Neural progenitor cell (in vitro differentiated cells): ENCODE results near the gene PATZ1. TPM values are rescaled to one million over a fixed set of nuclear protein-coding genes. Genes with fewer than 3 reads are reported as not detected.

ENCODE experiments used
- DNase-seq: peaks from one replicate; pipeline ENCODE4 v3.0.0-alpha.2; 2016; ENCODE audit warnings: low spot score
- H2AFZ ChIP-seq: fragments of 200-600 bp; sonication (generic); replicated peaks from 2 replicates; pipeline ENCODE4 v1.6.1; 2016; ENCODE audit warnings: antibody characterized with exemption
- H3F3A ChIP-seq: fragments of 200-600 bp; sonication (generic); 2 replicates; pipeline ENCODE4 v1.6.1; 2016; ENCODE audit warnings: antibody characterized with exemption, low read depth
- H3K27ac ChIP-seq: fragments of 200-600 bp; sonication (generic); 2 replicates; pipeline ENCODE4 v1.5.1; 2016; ENCODE audit warnings: mild to moderate bottlenecking
- H3K27me3 ChIP-seq: fragments of 200-600 bp; sonication (generic); 2 replicates; pipeline ENCODE4 v1.6.1; 2016; ENCODE audit warnings: mild to moderate bottlenecking, moderate library complexity
- H3K36me3 ChIP-seq: fragments of 200-600 bp; sonication (generic); 2 replicates; pipeline ENCODE4 v1.5.1; 2016
- H3K4me1 ChIP-seq: fragments of 200-600 bp; sonication (generic); 2 replicates; pipeline ENCODE4 v1.6.1; 2016; ENCODE audit warnings: mixed run types
- H3K4me2 ChIP-seq: fragments of 200-600 bp; sonication (generic); 2 replicates; pipeline ENCODE4 v1.6.1; 2016
- H3K4me3 ChIP-seq: fragments of 200-600 bp; sonication (generic); 2 replicates; pipeline ENCODE4 v1.5.1; 2016
- H3K79me2 ChIP-seq: fragments of 200-600 bp; sonication (generic); 2 replicates; pipeline ENCODE4 v1.6.1; 2016; ENCODE audit warnings: low read depth
- H3K9ac ChIP-seq: fragments of 200-600 bp; sonication (generic); 2 replicates; pipeline ENCODE4 v1.6.1; 2016
- H3K9me3 ChIP-seq: fragments of 200-600 bp; sonication (generic); 2 replicates; pipeline ENCODE4 v1.5.1; 2016; ENCODE audit warnings: low read depth
- H4K20me1 ChIP-seq: fragments of 200-600 bp; sonication (generic); 2 replicates; pipeline ENCODE4 v1.6.1; 2016; ENCODE audit warnings: low read depth
- H3K27ac Mint-ChIP-seq: 3 replicates; pipeline ENCODE4 v1.8.0; 2021; ENCODE audit warnings: mixed read lengths
- H3K27me3 Mint-ChIP-seq: 2 replicates; pipeline ENCODE4 v1.8.0; 2022; ENCODE audit warnings: low read depth, mild to moderate bottlenecking, inconsistent platforms, moderate library complexity, mixed read lengths; ENCODE audit not compliant: insufficient read depth
- H3K36me3 Mint-ChIP-seq: 3 replicates; pipeline ENCODE4 v1.8.0; 2021; ENCODE audit warnings: mixed read lengths
- H3K4me1 Mint-ChIP-seq: 3 replicates; pipeline ENCODE4 v1.8.0; 2021; ENCODE audit warnings: mixed read lengths
- H3K4me3 Mint-ChIP-seq: 3 replicates; pipeline ENCODE4 v1.8.0; 2021; ENCODE audit warnings: mild to moderate bottlenecking, moderate library complexity, mixed read lengths
- H3K9me3 Mint-ChIP-seq: 3 replicates; pipeline ENCODE4 v1.8.0; 2020; ENCODE audit warnings: mixed read lengths
- EZH2 ChIP-seq: fragments of 200-600 bp; sonication (generic); IDR thresholded peaks from 2 replicates; pipeline ENCODE4 v1.6.1; 2017; ENCODE audit warnings: antibody characterized with exemption, mild to moderate bottlenecking, moderate library complexity
- EZH2phosphoT487 ChIP-seq: fragments of 200-600 bp; sonication (generic); IDR thresholded peaks from 2 replicates; pipeline ENCODE4 v1.6.1; 2017; ENCODE audit warnings: antibody characterized with exemption
- total RNA-seq: library from RNA; depleted of rRNA; stranded (reverse); fragments of >200 nt; gene quantifications from 2 replicates; pipeline ENCODE4 v1.2.3, GENCODE V29; 2015; ENCODE audit warnings: low replicate concordance
- TF ChIP-seq, protein P1 (sequence below): fragments of 200-600 bp; sonication (generic); IDR thresholded peaks from 2 replicates; pipeline ENCODE4 v1.5.1; 2017; ENCODE audit warnings: antibody characterized with exemption, mild to moderate bottlenecking

Gene PATZ1
- total RNA-seq, 1 donor from 2014 or later: 28.6 TPM

GRCh38 chr22:31302537-31302936 lies 43.6 kb downstream of the PATZ1 start:
- no peaks in the 10 kb centered on the region for H3K9me3 Mint-ChIP-seq
- no peaks in the 10 kb centered on the region for H3K36me3 ChIP-seq
- no peak overlapping the region for H3K9ac ChIP-seq
- no peak overlapping the region for H3K4me3 Mint-ChIP-seq
- H3K4me3 ChIP-seq: no peak overlapping the region
- no peak for DNase-seq
- H3K9me3 ChIP-seq: no peaks in the 10 kb centered on the region
- H3K4me1 ChIP-seq: no peaks in the 10 kb centered on the region
- no peaks in the 10 kb centered on the region for H3F3A ChIP-seq
- no peak overlapping the region for H3K27ac Mint-ChIP-seq
- H3K27me3 Mint-ChIP-seq: peaks cover 11% of the 10 kb centered on the region
- no peak overlapping the region for H3K27ac ChIP-seq
- H3K4me1 Mint-ChIP-seq: no peaks in the 10 kb centered on the region
- no peaks in the 10 kb centered on the region for H4K20me1 ChIP-seq
- TF ChIP-seq, protein P1, sequence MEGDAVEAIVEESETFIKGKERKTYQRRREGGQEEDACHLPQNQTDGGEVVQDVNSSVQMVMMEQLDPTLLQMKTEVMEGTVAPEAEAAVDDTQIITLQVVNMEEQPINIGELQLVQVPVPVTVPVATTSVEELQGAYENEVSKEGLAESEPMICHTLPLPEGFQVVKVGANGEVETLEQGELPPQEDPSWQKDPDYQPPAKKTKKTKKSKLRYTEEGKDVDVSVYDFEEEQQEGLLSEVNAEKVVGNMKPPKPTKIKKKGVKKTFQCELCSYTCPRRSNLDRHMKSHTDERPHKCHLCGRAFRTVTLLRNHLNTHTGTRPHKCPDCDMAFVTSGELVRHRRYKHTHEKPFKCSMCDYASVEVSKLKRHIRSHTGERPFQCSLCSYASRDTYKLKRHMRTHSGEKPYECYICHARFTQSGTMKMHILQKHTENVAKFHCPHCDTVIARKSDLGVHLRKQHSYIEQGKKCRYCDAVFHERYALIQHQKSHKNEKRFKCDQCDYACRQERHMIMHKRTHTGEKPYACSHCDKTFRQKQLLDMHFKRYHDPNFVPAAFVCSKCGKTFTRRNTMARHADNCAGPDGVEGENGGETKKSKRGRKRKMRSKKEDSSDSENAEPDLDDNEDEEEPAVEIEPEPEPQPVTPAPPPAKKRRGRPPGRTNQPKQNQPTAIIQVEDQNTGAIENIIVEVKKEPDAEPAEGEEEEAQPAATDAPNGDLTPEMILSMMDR: no peak
- no peak for TF ChIP-seq EZH2phosphoT487
- no peak for TF ChIP-seq EZH2
- H3K4me2 ChIP-seq: no peak overlapping the region
- H2AFZ ChIP-seq: no peak overlapping the region
- no peaks in the 10 kb centered on the region for H3K79me2 ChIP-seq
- no peaks in the 10 kb centered on the region for H3K36me3 Mint-ChIP-seq
- no peaks in the 10 kb centered on the region for H3K27me3 ChIP-seq

- H3F3A ChIP-seq: no peaks in the 10 kb centered on the region
- no peaks in the 10 kb centered on the region for H3K79me2 ChIP-seq
- H3K9me3 Mint-ChIP-seq: no peaks in the 10 kb centered on the region
- no peaks in the 10 kb centered on the region for H3K36me3 Mint-ChIP-seq
- no peak overlapping the region for H3K27ac ChIP-seq
- H3K27me3 Mint-ChIP-seq: peaks cover 9% of the 10 kb centered on the region
- no peak overlapping the region for H3K4me3 Mint-ChIP-seq
- no peaks in the 10 kb centered on the region for H3K36me3 ChIP-seq
- H2AFZ ChIP-seq: no peak overlapping the region
- H3K27me3 ChIP-seq: no peaks in the 10 kb centered on the region
- H3K4me2 ChIP-seq: no peak overlapping the region
- no peaks in the 10 kb centered on the region for H3K4me1 Mint-ChIP-seq
- TF ChIP-seq EZH2 (no peak), EZH2phosphoT487 (no peak)
- TF ChIP-seq, protein P1: no peak
- no peak overlapping the region for H3K4me3 ChIP-seq
- no peak for DNase-seq
- H3K9me3 ChIP-seq: no peaks in the 10 kb centered on the region
- H3K27ac Mint-ChIP-seq: no peak overlapping the region
- no peaks in the 10 kb centered on the region for H4K20me1 ChIP-seq
- no peaks in the 10 kb centered on the region for H3K4me1 ChIP-seq
- no peak overlapping the region for H3K9ac ChIP-seq
These were observed 44.1 kb downstream of the PATZ1 start for GRCh38 chr22:31302006-31302405.

GRCh38 chr22:31300896-31301295 lies 45.2 kb downstream of the PATZ1 start:
- no peaks in the 10 kb centered on the region for H3K79me2 ChIP-seq
- Mint-ChIP-seq H3K27ac (no peak overlapping the region), H3K9me3 (no peaks in the 10 kb centered on the region), H3K27me3 (peaks cover 5% of the 10 kb centered on the region), H3K36me3 (no peaks in the 10 kb centered on the region), H3K4me3 (no peak overlapping the region), H3K4me1 (no peaks in the 10 kb centered on the region)
- DNase-seq: no peak
- no peaks in the 10 kb centered on the region for H3K4me1 ChIP-seq
- H3K9ac ChIP-seq: no peak overlapping the region
- H2AFZ ChIP-seq: no peak overlapping the region
- H3K9me3 ChIP-seq: no peaks in the 10 kb centered on the region
- no peak overlapping the region for H3K4me3 ChIP-seq
- H3K27me3 ChIP-seq: no peaks in the 10 kb centered on the region
- no peaks in the 10 kb centered on the region for H3K36me3 ChIP-seq
- H3K27ac ChIP-seq: no peak overlapping the region
- H3K4me2 ChIP-seq: no peak overlapping the region
- no peaks in the 10 kb centered on the region for H3F3A ChIP-seq
- H4K20me1 ChIP-seq: no peaks in the 10 kb centered on the region
- TF ChIP-seq EZH2phosphoT487: no peak
- TF ChIP-seq, protein P1: no peak
- TF ChIP-seq EZH2: no peak
